HG03066 (cell line): ENCODE results near the gene SLC25A22.

Experiments used
- ATAC-seq: cut with Tn5 transposase; IDR thresholded peaks from one replicate; pipeline ENCODE4 v1.9.1; 2021; ENCODE audit warnings: low read depth; ENCODE audit not compliant: unreplicated experiment

Gene SLC25A22

GRCh38 chr11:798093-798713 lies at the start of gene SLC25A22:
Gene SLC25A22, minus strand, starts transcription at chr11:798281. Its CDS starts 3,275 bp downstream, at chr11:795006.
- ATAC-seq = peak; percentile 45

DNA sequence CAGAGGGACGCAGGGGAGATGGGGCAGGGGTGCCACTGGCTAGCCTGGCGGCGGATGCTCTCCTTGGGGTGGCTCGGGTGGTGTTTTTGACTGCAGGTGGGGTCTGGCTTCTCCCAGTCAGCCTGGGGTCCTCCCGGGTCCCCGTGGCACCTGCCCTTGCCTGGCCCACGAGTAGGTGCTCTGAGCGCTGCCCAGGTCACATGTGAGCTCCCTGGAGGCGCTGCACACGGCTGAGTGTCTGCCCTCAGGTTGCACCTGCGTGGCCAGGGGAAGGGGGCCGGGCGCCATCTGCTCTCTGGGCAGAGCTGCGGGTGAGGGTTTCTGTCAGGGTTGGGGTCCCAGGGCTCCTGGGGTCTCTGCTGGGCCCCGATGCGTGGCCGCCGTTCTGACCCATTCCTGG lies 49.8 kb upstream of the SLC25A22 start:
- no peak for ATAC-seq

DNA sequence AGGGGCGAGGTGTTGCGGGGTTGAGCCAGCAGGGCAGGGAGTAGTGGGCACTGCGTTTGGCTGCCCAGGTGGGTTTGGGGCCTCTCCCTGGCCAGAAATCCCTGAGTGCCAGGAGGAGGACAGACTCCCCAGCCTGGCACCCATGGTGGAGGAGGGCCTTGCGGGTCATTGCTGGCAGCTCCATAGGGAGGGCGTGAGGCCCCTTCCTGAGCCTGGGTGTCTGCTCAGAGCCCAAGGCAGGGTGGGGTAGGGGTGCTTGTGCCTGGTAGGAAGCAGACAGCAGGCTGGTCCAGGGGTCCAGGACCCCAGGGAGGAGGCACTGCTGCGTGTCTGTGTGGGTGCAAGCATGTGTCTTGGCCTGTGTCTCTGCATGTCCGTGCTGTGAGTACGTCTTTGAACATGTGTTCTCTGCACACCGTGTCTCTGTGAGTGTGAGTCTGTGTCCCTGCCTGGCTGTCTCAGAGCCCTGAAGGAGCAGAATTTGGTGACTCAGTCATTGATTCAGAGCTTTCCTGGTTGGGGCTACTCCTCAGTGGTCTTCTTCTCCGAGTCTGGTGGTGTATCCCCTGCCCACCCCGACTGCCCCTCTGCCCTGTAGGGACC lies 48.5 kb upstream of the SLC25A22 start:
- ATAC-seq = no peak

DNA sequence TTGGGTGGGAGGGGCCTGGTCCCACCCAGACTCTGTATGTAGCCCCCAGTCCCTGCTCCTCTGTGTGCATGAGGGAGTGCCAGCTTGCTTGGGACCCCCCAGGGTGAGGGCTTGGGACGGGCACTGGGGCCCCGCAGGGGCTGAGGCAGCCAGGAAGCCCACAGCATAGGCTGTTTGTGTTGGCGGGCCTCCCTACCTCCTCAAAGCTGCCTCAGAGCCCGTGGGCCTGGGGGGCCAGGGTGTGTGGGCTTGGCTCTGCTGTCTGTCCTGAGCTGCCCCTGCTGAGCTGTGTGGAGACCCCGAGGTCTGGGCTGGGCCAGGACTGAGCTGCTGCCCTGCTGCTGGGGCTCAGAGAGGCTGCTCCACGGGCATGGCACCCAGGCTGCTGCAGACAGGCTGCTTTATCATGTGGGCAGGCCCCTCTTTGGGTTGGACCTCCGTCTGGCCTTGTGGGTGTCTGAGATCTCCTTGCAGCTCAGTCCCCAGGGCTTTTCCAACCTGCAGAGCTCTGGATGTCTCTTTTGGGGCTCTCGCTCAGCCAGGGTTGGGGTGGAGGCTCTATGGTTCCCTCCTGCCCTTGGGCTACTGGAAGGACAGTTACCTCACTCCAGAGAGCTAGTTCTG lies 47.9 kb upstream of the SLC25A22 start:
- ATAC-seq = no peak

GRCh38 chr11:844693-845644 lies 46.9 kb upstream of the SLC25A22 start:
- no peak for ATAC-seq

- ATAC-seq = no peak
Observed at GRCh38 chr11:843818-844692, 46.0 kb upstream of the SLC25A22 start.

DNA sequence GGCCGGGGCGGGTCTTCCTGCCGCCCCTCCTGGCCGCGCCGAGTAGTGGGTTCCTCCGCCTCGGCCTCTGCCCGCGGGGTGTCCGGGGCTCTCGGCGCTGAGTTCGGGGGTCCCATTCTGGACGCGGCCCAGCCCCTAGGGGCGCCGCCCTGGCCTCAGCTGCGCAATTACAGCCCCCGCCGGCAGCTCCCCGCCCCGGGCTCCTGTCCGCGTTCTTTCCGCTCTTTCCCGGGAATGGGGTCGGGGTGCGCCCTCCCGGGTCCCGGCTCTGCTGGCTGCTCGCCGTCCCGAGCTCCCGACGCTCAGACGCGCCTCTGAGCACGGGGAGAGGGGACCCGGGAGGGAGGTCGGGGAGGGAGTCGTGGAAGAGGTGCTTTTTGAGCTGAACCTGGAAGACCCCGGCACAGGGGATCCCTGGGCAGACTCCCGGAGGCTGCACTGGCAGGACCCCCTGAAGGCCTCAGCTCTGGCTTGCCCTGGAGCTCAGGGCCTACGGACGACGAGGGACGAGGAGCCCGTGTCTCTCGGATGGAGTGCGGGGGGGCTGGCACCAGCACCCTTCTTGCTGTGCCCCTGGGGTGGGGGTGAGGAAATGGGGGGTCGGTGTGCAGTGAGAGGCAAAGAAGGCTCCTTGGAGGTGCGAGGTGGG lies 45.1 kb upstream of the SLC25A22 start:
- ATAC-seq = no peak

- peak; percentile 63 for ATAC-seq
Observed at GRCh38 chr11:842370-843002, 44.4 kb upstream of the SLC25A22 start, which contains the start of the genes POLR2L and TSPAN4. Gene POLR2L, minus strand, starts transcription at chr11:842529. Its CDS starts 21 bp downstream, at chr11:842508. Gene TSPAN4, plus strand, starts transcription at chr11:842852. Its CDS starts 7,453 bp downstream, at chr11:850305.

GRCh38 chr11:841981-842369 lies 43.9 kb upstream of the SLC25A22 start:
- peak; percentile 37 for ATAC-seq

- ATAC-seq = no peak
Observed at GRCh38 chr11:839875-840617, 42.0 kb upstream of the SLC25A22 start.

- no peak for ATAC-seq
Observed at GRCh38 chr11:839280-839623, 41.2 kb upstream of the SLC25A22 start.

DNA sequence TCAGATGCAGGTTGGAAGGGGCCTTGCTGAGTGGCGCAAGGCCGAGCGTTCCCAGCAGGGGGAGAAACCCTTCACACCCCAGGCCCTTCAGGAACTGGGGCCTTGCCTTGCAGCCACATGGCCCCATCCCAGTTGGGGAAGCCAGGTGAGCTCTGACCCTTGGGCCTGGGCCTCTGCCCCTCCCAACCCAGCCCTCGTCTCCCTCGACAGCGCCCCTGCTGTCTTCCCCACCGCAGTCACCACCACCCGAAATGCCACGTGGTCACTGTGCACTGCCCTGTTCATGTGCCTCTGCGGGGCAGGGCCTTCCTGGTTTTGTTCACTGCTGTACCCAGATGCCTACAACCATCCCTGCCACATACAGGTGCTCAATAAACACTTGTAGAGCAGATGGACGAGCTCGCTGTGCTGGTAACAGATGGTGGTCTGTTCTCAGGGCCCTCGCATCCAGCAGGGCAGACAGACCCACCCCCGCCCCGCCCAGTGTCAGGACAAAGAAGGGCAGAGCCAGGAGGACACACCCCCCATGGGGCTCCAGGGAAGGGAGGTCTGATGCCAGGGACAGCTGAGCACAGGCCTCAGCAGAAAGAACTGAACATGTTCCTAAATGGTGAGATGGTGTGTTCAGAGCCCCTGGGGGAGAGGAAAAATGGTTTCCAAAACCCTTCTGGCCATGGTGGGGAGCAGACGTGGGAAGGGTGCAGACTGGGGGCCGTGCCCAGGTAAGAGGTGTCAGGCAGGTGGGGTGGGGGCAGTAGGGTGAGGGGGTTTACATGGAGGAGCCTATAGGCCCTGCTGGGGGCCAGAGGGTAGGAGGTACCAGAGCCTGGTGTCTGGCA lies 40.6 kb upstream of the SLC25A22 start:
- ATAC-seq = no peak

- no peak for ATAC-seq
Observed at GRCh38 chr11:837990-838307, 39.9 kb upstream of the SLC25A22 start.

- no peak for ATAC-seq
Observed at GRCh38 chr11:837189-837989, 39.3 kb upstream of the SLC25A22 start.

GRCh38 chr11:836700-837099 lies 38.6 kb upstream of the SLC25A22 start:
- ATAC-seq = no peak

DNA sequence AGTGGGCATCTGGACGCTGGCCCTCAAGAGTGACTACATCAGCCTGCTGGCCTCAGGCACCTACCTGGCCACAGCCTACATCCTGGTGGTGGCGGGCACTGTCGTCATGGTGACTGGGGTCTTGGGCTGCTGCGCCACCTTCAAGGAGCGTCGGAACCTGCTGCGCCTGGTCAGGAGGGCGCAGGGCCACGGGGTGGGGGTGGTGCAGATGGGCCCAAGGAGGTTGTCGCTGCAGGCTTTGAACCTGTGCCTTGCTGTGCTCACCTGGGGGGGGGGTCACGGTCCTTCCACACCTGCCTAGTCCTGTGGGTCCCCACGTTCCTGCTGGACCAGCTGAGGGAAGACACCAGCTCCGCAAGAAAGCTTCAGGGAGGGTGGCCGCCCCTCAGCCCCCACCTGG lies 38.2 kb upstream of the SLC25A22 start:
- ATAC-seq = no peak
